Right renal cortex interstitium (tissue), 3 donors: ENCODE results near the gene TNFAIP1. TPM values are rescaled to one million over a fixed set of nuclear protein-coding genes. Genes with fewer than 3 reads are reported as not detected.

Experiments
- DNase-seq, 3 donors: peaks; one replicate each; pipeline ENCODE4 v3.0.0-alpha.2; 2013; ENCODE audit warnings: low read depth in 3 of 3, low spot score in 2 of 3
- polyA plus RNA-seq, 3 donors: library from polyadenylated mRNA; unstranded; fragments of 120-200 nt; gene quantifications; one replicate each; pipeline ENCODE4 v1.2.1, GENCODE V29; 2013; ENCODE audit not compliant: insufficient read length in 3 of 3

The TNFAIP1 gene
- polyA plus RNA-seq, 3 donors, result 42.6 to 44.0 (median 43.1) TPM

DNA sequence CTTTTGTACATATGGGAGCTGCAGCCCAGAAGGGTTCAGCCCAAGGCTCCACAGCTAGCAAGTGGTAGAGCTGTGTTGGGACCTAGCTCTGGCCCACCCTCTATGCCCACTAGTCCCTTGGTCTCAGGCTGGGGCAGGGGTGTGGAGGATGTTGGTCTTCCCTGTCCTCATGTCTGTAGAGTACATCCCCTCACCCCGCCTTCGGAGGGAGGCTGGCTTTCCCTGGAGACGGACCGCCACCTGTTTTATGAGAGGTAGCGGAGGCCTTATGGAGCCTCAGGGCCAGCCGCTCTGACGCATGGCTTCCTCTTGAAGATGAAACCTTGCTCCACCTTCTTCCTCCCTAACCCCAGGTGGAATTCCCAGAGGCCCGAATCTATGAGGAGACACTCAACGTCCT is 8.4 kb downstream of the TNFAIP1 start:
- no peak for DNase-seq

DNA sequence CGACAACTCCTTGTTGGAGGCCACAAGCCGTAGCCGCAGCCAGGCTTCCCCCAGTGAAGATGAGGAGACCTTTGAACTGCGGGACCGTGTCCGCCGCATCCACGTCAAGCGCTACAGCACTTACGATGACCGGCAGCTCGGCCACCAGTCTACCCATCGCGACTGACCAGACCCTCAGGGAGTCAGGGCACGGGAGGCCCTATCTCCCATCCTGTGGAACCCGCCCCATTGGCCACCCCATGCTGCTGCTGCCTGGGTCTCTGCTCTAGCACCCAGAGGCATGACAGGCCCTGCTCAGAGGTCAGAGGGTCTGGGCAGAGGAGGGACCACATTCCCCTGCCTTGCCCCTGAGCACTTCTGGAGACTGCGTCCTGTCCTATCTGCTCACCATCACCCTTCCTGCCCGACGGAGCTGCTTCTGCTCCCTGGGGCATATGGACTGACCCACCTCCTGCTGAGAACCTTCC is 8.9 kb downstream of the TNFAIP1 start:
- DNase-seq, result no peak

DNA sequence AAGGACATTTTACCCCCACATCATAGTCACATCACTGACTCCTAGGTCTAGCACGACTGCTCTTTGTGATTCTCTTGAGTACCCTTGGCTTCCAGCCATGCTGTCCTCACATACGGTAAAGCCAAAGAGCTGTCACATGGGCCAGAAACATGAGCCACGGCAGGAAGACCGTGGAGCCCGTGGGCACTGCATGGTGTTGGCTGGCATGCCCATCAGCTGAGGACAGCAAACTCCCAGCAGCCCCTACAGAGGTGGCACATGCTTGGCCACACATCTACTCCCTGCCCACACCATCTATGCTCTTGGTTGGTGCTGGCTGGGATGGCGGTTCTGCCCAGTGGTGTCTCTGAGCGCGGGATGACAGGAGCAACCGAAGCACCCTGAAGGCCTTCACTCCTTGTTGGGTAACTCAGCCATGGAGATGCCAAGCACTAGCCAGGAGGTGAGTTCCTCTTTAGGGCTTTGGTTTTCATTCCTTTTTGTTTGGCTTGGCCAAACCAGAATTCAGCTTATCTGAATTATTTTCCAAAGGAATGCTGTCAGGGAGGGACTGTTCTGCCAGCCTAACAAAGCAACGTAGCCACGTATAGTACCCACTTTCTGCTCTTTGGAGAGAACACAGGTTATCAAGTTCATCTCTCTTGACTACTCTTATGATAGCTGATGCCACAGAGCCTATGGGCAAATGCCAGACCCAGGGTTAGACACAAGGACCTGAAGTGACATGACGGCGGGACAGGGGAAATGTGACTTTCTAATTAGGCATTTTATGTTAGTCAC is 10.0 kb downstream of the TNFAIP1 start:
- no peak for DNase-seq

DNA sequence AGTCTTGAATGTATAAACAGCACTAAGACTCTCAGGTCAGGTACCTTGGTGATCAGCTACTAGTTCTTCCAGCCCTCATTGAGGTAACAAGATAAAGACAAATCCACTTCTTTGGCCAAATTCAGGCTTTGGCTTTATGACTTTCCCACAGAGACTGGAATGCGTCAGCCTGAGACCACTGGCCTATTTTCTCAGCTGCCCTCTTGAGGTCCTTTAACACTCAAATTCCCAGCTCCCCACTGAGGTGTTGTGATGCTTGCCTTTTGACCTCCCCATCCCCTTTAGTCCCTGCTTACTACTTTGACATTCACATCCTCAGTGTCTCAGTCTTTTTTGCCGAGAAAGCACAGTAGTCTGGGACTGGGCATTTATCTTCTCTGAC is 10.6 kb downstream of the TNFAIP1 start:
- DNase-seq, result no peak

DNA sequence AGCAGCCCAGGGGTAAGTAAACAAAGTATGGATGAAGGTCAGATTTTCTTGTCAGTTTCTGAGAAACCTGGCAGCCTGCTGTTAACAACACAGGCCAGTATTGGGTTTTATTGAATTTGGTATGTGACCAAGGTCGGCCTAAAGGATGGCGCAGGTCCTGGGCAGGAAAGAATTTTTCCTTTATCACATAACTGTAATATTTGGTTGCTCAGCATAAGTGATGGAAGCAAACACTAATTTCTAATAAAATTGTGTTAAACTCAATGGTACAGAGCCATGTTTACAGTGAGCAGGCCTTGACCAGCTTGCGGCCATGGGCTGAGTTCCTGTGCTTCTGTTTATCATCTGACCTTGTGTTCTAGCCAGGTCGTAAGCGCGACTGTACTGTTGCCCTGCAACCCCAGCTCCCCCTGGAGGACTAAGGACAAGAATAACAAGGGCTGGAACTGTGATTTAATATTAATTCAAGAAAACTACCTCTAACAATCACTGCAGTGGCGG is 11.2 kb downstream of the TNFAIP1 start:
- no peak for DNase-seq

DNA sequence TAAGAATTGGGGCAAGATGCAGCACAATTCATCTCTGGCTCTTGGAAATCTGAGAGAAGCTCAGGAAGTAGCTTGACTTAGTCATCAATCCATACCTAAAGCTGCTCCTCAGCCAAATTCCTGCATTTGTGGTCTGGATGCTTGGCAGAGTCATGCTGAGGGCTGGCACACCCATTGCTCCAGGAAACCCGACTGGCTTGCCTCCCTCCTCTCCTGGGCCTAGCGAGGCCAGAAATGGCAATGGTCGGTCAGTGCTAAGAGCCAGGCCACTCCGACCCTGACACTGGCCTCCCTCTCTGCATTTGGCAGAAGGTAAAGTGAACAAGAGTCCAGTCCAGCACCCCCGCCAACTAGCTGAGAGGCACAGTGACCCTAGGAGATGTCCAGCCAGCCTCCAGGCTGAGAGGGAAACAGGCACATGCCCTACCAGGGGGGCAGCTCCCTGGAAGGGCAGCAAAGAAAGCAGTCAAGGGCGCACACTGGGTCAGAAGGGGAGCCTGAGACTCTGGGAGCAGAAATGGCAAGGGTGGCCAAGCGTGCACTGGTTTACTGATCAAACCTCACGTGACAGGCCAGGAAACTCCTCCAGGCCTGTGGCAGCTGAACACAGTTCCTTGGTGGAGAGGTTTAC is 11.8 kb downstream of the TNFAIP1 start:
- DNase-seq, result no peak

DNA sequence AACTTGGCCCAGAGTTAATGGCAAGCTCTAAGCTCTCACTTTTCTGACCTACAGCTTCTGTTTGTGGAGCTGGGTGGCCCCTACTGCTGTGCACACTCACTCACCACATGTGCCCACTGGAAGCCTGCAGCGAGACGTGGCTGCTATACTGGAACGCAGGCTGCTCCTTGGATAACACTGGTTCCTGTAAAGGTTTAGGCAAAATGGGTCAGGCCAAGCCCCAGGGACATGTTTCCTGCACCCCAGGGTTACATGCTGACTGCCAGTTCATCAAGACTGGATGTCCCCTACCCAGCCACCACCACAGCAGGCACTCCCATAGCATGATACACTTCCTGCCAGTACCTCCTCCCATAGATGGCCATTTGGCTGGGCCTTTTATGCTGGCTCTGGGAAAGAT is 13.4 kb downstream of the TNFAIP1 start:
- DNase-seq, result no peak

DNA sequence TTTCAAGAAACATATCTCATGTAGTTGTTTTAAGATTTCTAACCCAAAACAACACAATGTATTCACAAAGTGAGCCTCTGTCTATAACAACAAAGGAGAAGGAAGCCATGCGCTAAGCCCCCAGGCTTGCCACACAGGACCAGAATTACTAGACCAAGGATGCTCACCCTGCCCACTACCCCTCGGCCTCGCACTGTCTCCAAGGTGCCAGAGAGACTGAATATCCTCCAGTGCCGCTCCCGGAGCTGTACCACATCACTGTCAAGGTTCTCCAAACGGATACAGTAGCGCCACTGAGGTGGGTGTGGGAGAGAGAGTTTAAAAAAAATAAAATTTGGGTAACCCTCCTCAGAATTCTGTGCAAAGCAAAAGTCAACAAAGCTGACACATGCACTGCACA is 14.7 kb downstream of the TNFAIP1 start:
- no peak for DNase-seq

DNA sequence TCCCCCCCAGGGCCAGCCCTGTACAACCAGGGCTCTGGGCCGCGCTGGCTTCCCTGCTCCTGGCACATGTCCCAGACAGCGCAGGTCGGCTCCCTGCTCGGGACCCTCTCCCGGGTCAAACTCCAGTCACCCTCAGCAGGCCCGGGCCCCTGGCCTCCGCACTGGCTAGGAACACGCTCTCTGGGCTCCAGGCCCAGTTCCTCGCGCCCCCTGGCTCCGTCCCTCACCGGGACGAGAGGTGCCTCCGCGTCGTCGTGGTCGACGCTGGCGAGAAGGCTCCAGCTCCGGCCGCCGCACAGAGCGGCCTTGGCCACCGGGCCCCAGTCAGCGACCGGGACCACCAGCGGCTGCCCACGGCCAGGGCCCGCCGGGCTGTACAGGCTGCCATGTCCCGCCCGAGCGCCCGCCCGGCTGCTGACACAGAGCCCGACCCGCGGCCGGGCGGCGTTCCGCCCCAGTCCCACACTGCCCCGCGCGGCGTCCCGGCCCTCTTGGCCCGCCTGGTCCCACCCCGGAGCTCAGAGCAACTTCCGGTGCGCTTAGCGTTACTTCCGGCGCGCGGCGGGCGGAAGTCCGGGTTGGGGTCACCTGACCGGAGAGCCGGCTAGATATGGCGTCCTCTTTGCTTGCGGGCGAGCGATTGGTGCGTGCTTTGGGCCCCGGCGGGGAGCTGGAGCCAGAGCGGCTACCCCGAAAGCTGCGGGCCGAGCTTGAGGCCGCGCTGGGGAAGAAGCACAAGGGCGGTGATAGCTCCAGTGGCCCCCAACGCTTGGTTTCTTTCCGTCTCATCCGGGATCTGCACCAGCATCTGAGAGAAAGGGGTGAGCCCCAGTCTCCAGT is 21.7 kb downstream of the TNFAIP1 start, which contains the start of gene POLDIP2:
TSS of gene POLDIP2 (minus strand) at position 467 of the 840 bp plus-strand sequence. CDS start at position 388, 79 bp downstream.
- peak in 1 of 3 donors; percentile 88 for DNase-seq

DNA sequence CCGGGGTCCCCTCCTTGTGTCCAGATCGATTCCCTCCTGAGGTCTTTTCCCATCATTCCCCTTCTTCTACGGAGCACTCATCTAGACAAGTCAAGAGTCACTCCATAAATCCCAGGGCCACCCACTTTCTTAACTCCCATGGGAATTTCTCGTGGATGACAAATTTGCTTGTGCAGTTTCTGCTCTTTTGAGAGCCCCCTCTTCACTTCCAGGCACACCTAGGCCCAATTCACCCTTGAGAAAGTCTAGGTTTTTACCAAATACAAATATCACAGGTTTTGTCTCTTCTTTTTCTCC is 22.3 kb downstream of the TNFAIP1 start:
- no peak for DNase-seq

DNA sequence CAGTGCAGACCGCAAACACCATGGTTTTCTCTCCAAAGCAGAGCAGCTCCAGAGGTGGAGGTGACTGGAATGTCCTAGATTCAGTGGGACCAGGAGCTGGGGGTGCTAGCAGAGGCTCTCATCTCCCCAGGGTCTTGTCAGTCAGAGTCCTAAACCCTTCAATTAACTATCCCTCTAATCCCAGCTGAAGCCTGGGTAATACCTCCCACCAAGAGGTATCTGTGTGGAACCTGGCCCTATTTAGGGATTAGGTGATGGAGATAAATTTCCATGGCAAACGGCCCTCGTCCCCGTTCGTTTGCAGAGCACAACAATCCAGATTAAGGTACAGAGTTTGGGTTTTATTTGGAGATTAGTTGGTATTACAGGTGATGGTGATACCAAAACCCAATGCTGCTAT is 27.6 kb downstream of the TNFAIP1 start:
- DNase-seq, result no peak

DNA sequence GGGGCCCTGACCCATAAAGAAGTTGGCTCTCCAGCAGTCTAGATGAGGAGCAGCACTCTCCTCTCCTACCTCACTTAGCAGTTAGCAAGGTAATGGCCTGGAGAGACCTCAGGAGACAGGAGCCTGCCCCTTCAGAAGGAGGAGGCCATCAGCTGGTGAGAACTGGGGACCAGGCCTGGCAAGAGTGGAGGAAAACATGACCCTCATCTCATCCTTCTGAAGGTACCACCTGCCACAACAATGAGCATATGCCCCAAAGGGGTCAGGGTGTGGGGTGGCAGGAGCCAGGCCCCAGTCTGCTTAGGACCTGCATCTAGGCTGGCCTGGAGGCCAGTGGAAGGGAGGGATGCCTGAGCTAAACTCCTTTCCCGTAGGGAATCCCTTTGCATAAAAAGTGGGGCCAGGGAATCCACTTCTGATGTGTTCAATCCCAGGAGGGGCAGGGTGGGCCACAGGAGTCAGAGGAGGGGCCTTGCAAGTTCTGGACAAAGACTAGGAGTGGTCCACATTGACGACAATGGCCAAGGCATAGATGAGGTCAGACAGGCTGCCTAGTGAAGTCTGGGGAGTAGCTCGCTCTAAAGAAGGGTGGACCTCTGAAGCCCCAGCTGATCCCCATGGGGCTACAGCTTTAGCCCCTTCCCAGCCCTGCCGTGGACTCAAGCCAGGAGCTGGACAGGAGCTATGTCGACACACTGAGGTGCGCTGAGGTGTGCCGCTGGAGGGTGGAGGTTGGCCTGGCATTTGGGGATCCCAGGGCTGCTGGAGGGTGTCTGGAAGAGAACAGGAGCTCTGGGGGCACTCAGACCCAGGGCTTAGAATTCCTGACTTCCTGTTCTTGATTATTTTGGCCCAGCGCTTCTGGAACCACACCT is 28.5 kb downstream of the TNFAIP1 start:
- DNase-seq, result no peak

DNA sequence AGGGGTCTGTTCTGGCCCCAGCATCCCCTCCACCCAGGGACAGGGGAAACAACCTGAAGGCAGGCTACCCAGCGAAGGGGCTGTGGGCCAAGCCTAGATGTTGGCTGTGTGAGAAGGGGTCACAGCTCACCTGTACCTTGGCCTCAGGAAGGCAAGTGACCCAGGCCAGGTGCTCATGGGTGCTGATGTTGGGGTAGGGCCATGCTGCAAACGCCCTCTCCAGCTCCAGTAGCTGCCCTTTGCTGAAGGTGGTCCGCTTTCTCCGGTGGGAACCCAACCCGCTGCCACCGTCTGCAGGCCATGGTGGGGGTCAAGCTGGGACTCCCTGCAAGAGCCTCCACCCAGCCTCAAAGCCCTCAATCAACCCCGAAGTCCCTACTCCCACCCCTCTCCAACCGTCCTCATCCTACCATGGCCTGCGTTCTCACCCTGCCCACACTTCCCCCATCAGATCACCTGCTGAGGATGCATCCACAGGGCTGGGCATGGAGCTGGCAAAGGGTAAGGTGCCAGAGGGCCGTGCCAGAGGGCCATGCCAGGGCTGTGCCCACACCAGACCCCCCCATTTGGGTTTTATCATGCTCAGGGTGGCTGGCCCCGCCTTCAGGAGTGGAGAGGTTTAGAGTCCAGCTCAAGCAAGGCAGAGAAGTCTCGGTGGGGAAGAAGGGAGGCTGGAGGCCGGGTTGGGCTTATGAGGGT is 29.3 kb downstream of the TNFAIP1 start, which contains the start of gene SEBOX:
TSS of gene SEBOX (minus strand) at position 535 of the 699 bp plus-strand sequence. CDS start at position 487, 48 bp downstream.
- DNase-seq, result no peak

DNA sequence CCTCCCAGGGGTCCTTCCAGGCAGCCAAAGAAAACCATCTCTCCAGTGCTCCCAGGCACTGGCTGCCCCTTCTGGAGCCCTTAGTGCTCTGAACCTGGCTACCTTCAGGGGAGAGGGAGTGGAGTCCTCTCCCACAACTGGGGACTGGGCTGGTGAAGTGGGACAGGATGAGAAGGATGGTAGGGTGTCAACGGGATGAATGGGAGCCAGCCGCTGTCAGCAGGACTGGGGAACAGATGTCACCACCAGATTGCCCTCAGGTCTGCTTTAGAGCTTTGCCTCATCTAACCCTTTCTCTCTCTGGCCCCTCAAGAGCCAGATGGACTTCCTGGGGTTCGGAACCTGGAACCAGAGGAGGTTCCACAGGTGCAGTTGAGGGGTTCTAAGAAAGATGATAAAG is 29.9 kb downstream of the TNFAIP1 start:
- no peak for DNase-seq

DNA sequence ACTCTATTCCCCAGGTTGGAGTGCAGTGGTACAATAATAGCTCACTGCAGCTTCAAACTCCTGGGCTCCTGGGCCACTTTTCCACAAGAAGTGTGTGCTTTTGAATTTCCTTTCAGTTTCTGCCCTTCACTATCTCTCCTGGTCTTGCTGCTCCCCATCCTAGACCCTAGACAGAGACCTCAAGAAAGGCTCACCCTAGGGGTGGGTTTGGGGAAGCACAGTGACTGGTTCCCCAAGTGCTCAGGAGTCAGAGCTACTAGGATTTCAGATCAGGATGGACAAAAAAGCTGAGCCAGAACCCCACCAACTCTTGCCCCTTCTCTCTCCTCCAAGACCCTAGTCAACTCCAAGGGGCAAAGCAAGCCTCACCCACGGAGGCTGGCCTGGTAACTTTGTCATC is 31.0 kb downstream of the TNFAIP1 start:
- no peak for DNase-seq

DNA sequence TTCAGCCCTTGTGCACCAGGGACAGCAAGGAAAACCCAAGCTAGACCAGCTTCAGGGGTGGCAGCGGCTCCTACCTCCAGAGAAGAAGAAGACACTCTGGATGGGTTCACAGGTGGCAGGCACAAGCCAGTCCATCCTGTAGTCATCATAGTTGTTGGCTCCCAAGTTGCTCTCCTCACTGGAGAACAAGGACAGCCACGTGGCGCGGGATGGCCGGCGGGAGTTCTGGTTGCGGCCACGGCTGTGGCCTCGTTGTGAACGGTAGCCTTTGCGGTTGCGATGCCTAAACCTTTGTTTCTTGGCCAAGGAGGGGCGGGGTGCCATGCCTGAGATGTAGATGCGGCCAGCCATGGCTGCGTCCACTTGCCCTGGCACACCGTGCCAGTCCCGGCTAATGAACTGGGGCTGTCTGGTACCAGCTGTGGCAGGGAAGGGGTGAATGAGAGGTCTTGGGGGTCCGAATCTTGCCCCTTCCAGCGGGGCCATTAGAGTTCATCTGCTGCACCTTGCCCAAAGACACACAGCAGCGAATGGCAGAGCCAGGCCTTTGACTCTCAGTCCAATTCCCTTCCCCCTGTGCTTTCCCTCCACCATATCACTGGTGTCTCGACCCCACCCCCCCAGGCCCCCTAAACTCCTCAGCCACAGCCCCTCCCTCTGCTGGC is 32.2 kb downstream of the TNFAIP1 start:
- no peak for DNase-seq

DNA sequence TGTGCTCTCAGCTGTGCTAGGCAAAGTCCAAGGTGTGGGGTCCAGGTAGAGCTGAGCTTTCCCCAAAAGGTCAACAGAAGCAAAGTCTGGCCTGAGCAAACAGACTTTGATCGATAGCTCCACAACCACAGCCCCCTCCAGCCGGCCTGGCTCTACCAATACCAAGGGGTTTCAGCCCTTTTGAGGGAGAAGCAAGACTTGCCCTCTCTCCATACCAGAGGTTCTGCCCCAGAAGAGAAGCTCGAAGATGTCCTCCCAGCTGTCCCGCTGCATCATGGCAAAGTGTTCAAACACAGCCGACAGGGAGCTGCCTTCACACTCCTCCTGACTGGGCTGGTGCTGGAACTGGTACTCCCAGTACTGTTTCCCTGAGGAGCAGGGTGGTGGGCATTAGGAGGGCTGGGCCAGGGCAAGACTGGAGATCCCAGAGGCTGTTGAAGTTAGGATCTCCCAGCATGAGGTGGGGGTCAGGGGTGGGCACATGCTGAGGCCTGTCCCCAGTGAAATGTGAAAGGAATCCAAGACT is 32.8 kb downstream of the TNFAIP1 start:
- no peak for DNase-seq

DNA sequence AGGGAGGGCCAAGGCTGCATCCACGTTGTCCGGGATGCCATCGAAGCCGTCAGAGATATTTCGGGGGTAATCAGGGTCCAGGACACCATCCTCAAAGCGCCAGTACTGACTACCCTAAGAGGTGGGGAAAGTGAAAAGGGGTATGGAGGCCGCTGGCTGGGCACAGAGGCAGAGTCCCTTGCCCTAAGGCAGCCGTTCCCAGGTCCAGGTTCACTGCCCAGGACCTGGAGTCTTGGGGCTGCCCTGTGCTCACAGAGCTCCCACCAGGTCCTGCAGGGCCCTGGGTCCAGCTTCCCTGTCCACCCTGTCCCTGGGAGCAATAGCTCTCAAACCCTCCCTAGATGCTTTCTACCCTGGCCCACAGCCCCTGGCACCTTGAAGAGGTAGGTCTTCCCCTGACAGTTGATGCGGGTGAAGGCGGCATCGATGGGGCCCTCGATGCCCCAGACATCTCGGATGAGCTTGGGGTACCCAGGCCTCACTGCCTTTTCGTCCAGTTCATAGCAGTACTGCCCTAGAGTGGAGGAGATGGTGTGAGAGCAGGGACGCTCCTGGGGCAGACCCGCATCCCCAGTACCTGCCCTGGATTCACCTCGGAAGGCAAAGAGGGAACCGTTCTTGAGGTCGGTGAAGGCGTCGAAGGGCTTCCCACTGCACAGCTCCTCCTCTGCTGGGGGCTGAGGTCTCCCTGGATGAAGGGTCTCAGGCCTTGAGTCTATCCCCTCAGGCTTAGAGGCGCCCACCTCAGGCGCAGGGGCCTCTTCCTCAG is 33.5 kb downstream of the TNFAIP1 start:
- no peak for DNase-seq
